Keratinocyte (primary cell): Measurements from ENCODE around the gene CIART.

ENCODE experiments used
- EZH2 ChIP-seq: IDR thresholded peaks from one replicate; pipeline ENCODE4 v1.6.1; 2012; ENCODE audit warnings: inconsistent platforms, mild to moderate bottlenecking, low read length, moderate library complexity
- TF ChIP-seq, protein P1 (sequence below), 3 experiments: IDR thresholded peaks in 1 of 3; conservative IDR thresholded peaks in 1 of 3; optimal IDR thresholded peaks in 1 of 3; 2 replicates in 2 of 3; 3 replicates in 1 of 3; pipeline versions ENCODE3 to v1.5.1; 2011; ENCODE audit warnings: low read length in 3 of 3, mild to moderate bottlenecking in 3 of 3, moderate library complexity in 2 of 3, control low read depth in 1 of 3, inconsistent platforms in 1 of 3; ENCODE audit not compliant: insufficient read depth in 2 of 3; ENCODE audit errors: extremely low read depth in 1 of 3

DNA sequence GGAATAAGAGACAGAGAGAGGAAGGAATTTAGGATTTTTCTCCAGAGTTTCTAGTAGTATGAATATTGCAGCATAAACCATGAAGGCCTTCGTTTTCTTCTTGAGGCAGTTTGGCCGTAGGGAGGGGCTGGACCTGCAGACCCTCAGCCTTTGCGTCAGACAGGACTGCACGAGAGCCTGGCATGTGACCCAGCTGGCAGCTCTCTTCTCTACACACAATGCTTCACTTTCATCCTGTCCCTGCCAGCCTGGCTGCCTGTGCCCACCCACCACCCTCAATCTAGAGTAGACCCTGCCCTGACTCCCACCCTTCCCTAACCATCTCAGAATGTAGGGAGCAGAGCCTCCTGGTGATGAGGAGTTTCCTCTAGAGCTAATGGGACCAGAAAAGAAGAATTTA lies 23.1 kb upstream of the CIART start:
- no peak for TF ChIP-seq EZH2
- TF ChIP-seq, protein P1, sequence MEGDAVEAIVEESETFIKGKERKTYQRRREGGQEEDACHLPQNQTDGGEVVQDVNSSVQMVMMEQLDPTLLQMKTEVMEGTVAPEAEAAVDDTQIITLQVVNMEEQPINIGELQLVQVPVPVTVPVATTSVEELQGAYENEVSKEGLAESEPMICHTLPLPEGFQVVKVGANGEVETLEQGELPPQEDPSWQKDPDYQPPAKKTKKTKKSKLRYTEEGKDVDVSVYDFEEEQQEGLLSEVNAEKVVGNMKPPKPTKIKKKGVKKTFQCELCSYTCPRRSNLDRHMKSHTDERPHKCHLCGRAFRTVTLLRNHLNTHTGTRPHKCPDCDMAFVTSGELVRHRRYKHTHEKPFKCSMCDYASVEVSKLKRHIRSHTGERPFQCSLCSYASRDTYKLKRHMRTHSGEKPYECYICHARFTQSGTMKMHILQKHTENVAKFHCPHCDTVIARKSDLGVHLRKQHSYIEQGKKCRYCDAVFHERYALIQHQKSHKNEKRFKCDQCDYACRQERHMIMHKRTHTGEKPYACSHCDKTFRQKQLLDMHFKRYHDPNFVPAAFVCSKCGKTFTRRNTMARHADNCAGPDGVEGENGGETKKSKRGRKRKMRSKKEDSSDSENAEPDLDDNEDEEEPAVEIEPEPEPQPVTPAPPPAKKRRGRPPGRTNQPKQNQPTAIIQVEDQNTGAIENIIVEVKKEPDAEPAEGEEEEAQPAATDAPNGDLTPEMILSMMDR (optimal IDR thresholded peaks at IDR 0.05 in 1 of 3, IDR thresholded peaks at IDR 0.05 in 1 of 3, conservative IDR thresholded peaks at IDR 0.05 in 1 of 3; ENCODE audit: extremely low read depth in 1 of 3, insufficient read depth in 2 of 3, low read length in 3 of 3) = no peak
